ENCODE data around the gene PIP5K1C. TPM values are rescaled to one million over a fixed set of nuclear protein-coding genes. Genes with fewer than 3 reads are reported as not detected.

Gene PIP5K1C
- total RNA-seq, 4 donors from 2014 or later: 73.2 to 180 (median 99.9) TPM

GRCh38 chr19:3673506-3674439, 26.5 kb downstream of the PIP5K1C start:
- no peak for DNase-seq (ENCODE audit: extremely low spot score)
- no peak for TF ChIP-seq CTCF (IDR thresholded peaks at IDR 0.05)
- no peak for TF ChIP-seq POLR2AphosphoS5 (IDR thresholded peaks at IDR 0.05)
- no peak for TF ChIP-seq EP300 (IDR thresholded peaks at IDR 0.05)
- no peak for TF ChIP-seq POLR2A (IDR thresholded peaks at IDR 0.05; ENCODE audit: low read depth)
- Histone ChIP-seq H3K36me3 (peaks cover 0 to 3% (median 0%) of the 10 kb centered on the region in 4 donors), H3K27ac (replicated peaks in 1 of 4) (peak overlapping the region; percentile 93 to 100 (median 97)), H3K4me1 (peaks cover 41 to 84% (median 78%) of the 10 kb centered on the region in 4 donors), H3K27me3 (no peaks in the 10 kb centered on the region), H3K4me3 (no peak overlapping the region), H3K9me3 (no peaks in the 10 kb centered on the region)
- intact Hi-C loops (cut with DNase I): no loop called here
- WGBS: 95% methylated on average over 15 of the region's 34 CpGs

DNA sequence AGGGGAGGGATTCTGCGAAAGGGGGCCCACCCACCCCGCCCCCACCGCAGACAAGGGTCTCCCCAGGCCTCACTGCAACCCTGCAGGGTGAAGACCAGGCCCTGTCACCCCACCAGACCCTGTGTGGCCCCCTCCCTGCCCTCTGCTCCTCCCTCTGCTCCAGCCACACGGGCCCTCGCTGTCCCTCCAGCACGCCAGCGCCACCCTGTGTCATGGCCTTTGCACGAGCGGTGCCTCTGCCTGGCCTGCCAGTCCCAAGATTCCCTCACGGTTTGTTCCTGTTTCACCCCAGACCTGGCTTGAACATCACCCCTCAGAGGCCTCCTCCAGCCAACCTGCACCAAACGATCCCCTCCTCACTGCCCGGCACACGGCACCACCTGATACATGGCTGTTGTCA, 27.3 kb downstream of the PIP5K1C start:
- 89% methylated on average over 8 of the region's 13 CpGs for WGBS
- Histone ChIP-seq H3K27ac (replicated peaks in 1 of 4) (peak overlapping the region; percentile 93 to 100 (median 97)), H3K9me3 (no peaks in the 10 kb centered on the region), H3K36me3 (peaks cover 0 to 3% (median under 1%) of the 10 kb centered on the region in 4 donors), H3K4me3 (no peak overlapping the region), H3K4me1 (peaks cover 49 to 92% (median 86%) of the 10 kb centered on the region in 4 donors), H3K27me3 (no peaks in the 10 kb centered on the region)
- TF ChIP-seq POLR2A (IDR thresholded peaks at IDR 0.05; ENCODE audit: low read depth) (no peak), POLR2AphosphoS5 (IDR thresholded peaks at IDR 0.05) (peak in 1 of 2 donors; percentile 4)
- intact Hi-C loops (cut with DNase I): no loop called here
- no peak for DNase-seq (ENCODE audit: extremely low spot score)

DNA sequence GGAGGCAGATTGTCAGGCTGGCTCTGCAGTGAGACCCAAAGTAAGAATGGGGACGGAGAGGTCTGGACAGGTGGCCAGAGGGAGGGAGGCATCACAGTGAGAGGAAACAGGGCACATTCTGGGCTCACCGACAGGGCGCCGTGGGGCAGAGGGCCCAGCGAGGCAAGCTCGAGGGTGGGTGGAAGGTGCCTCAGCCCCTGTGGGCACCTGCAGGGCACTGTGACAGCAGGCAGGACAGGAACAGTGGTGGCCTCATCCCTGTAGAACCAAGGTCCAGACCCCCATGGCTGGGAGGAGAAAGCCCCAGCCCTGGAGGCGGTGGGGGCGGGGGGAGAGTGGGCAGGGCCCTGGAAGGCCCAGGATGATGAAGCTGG, 27.7 kb downstream of the PIP5K1C start:
- TF ChIP-seq POLR2A (IDR thresholded peaks at IDR 0.05; ENCODE audit: low read depth) (no peak), EP300 (IDR thresholded peaks at IDR 0.05) (no peak), CTCF (IDR thresholded peaks at IDR 0.05) (no peak), POLR2AphosphoS5 (IDR thresholded peaks at IDR 0.05) (no peak)
- no peak for DNase-seq (ENCODE audit: extremely low spot score)
- H3K36me3 ChIP-seq: peaks cover 0 to 5% (median 1%) of the 10 kb centered on the region in 4 donors
- no peaks in the 10 kb centered on the region for H3K27me3 ChIP-seq
- H3K4me3 ChIP-seq: no peak overlapping the region
- whole genome bisulfite sequencing: 77% methylated on average over 4 of the region's 8 CpGs
- intact Hi-C loops (cut with DNase I): no loop called here
- H3K27ac ChIP-seq (replicated peaks in 1 of 4): peak overlapping the region; percentile 93 to 100 (median 97)
- H3K4me1 ChIP-seq: peaks cover 53 to 96% (median 91%) of the 10 kb centered on the region in 4 donors
- no peaks in the 10 kb centered on the region for H3K9me3 ChIP-seq

DNA sequence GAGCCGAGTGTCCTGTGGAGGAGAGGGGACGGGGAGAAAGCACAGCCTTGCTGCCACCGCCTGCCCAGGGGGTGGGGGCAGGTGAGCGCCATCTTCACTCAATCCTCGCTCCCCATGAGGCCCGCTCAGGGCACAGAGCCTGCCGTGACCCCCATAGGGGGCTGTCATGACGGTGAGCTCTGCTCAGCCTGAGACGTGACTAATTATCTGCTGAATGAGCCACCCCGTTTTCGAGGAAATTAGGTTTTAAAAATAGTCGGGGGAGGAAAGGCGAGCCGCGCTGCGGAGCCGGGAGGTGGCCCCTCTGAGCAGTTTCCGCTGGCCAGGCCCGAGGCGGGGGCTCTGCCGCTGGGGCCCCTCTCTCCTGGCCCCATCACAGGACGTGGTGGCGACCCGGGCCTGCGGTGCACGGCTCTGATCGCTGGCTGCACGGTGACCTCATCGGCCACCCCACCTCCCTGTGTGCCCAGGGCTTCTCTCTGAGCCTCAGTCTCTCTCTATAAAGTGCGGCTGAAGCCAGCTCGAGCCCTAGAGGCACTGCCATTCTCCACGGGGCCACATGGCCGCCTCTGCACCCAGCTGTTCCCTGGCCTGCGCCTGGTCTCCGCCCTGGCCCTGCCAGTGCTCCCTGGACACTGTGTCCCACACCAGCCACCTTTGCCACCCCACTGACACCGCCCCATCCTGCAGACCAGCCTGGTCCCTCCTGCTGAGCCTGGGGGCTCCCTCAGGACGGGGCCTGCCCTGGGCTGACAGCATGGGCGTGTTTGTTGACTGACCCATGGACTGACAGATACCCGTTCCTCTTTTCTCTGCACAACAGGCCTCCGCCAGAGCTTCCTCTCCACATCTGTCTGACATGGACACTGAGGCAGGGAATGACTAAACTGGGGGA, 28.3 kb downstream of the PIP5K1C start:
- intact Hi-C loops (cut with DNase I): no loop called here
- no peaks in the 10 kb centered on the region for H3K9me3 ChIP-seq
- H3K4me1 ChIP-seq: peaks cover 55 to 97% (median 95%) of the 10 kb centered on the region in 4 donors
- peaks cover 0 to 10% (median 4%) of the 10 kb centered on the region in 4 donors for H3K36me3 ChIP-seq
- DNase-seq (ENCODE audit: extremely low spot score): no peak
- TF ChIP-seq POLR2AphosphoS5 (IDR thresholded peaks at IDR 0.05) (peak; percentile 3 to 20), CTCF (IDR thresholded peaks at IDR 0.05) (peak in 1 of 3 experiments; percentile 21), POLR2A (IDR thresholded peaks at IDR 0.05; ENCODE audit: low read depth) (no peak)
- no peaks in the 10 kb centered on the region for H3K27me3 ChIP-seq
- 22% methylated on average over 15 of the region's 40 CpGs for WGBS
- peak overlapping the region; percentile 93 to 100 (median 97) for H3K27ac ChIP-seq (replicated peaks in 1 of 4)
- H3K4me3 ChIP-seq: peak overlapping the region; percentile 47 to 51 (median 49)
